Activated CD4-positive, alpha-beta T cell treated with anti-CD3 and anti-CD28 coated beads for 1 hour (primary cell): ENCODE measurements around the gene MOAP1.
"Not testable (repeated sequence)": the region's sequence is repeated elsewhere in the genome, so short reads cannot be mapped to it uniquely, and the experiment has no call there.

Source experiments
- DNase-seq: peaks from one replicate; pipeline ENCODE4 v3.0.0-alpha.2; 2020

MOAP1 gene

GRCh38 chr14:93142854-93143652, 41.6 kb downstream of the MOAP1 start:
- DNase-seq, result no peak

DNA sequence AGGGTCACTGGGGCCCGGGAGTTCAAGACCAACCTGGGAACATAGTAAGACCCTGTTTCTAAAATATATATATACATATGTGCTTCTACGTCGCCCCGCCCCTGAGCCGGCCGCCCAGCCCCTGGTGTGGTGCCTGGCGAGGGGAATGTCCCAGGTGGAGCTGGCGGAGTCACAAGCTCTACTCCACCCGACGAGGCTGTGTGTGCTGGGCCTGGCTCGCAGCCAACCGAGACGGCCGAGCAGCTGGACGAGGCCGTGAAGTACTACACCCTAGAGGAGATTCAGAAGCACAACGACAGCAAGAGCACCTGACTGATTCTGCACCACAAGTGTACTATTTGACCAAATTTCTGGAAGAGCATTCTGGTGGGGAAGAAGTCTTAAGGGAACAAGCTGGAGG, 46.8 kb downstream of the MOAP1 start:
- no peak for DNase-seq

- not testable (repeated sequence) for DNase-seq
These were observed 48.2 kb downstream of the MOAP1 start for GRCh38 chr14:93136508-93136907.

DNA sequence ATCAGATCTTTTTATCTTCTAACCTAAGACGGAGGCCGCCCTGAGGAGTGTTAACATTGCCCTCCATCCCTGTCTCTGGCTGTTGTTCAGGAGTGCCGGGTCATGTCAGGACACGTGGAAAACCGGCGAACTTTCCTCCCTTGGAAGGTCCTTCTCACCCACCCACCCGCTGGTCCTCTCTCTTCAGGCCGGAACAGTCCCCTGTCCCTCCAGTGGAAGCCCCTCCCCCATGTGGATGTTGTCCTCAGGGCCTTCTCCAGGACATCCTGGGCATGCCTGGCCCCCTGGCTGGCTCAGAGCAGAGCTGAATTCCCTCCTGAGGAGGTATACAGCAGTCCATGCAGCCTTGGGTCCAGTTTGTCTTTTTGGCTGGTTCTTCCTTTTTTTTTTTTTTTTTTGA, 48.7 kb downstream of the MOAP1 start:
- no peak for DNase-seq

DNA sequence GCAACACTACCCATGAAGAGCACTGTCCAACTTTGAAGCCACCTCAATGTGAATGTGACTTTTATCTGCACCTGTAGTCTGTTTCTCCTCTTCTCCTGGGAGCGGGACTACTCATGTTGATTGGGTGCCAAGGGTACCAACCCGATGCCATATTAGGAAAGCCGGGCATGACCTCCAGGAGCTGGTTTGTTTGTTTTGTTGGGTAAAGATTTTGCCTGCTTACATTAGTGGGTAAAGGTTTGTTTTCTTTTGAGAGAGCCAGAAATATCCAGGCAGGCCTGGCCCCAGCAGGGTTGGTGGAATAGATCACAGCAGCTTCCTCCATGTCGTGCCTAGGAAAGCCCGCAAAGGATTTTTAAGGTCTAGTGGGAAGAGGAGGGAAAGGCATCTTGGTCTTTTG, 49.3 kb downstream of the MOAP1 start:
- DNase-seq, result no peak

DNA sequence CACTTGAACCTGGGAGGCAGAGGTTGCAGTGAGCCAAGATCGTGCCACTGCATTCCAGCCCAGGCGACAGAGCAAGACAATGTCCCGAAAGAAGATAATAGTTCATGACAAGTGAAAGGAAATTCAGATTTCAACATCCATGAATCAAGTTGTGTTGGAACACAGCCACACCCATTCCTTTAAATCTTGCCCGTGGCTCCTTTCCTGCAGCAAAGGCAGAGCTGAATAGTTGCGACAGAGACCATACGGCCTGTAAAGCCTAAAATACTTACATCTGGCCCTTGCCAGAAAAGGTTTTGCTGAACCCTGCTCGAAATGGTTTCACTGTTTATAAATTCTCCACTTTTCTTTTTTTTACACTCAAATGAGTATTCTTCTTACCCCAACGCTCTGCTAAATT, 51.2 kb downstream of the MOAP1 start:
- DNase-seq, result no peak

DNA sequence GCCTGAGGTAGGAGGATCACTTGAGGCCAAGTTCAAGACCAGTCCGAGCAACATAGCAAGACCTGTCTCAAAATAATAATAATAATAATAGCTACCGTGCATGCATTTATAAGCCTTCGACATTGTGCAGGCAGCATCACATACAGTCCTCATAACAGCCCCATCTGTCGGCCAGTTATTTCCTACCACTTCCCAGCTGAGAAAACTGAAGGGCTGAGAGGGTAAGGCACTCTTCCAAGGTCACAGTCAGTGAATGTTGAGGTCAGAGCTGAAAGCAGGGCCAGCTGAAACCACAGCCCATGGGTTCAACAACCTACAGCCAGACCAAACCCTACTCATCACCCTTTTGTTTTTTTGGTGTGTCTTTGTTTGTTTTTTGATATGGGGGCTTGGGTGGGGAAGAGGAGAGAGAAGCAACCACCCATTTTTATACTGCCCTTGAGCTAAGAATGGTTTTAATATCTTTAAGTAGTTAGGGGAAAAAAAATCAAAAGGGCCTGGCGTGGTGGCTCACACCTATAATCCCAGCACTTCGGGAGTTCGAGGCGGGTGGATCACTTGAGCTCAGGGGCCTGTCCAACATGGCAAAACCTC, 52.1 kb downstream of the MOAP1 start:
- no peak for DNase-seq
